NCI-H1694 (cell line): ENCODE data around the gene CTNNA3.

Experiments
- DNase-seq: peaks from one replicate; lab custom pipeline; 2025; lab: John Stamatoyannopoulos, UW

The CTNNA3 gene

DNA sequence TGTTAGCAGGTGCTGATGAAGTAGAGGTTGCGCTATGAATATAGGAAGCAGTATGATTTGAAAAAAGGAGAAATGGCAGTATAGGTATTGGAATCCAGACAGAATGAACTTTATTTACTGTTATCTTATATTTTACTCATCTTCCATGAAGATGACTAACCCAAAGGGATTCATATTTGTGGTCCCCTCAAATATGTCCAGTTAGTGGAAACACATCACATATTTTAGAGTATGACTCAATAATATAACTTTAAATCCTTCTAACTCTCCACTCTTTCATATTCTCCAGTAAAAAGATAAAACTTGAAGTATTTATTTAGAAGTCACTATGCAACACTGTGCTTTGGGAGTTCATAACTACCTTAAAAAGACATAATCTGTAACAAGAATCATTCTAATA is 1056.6 kb downstream of the CTNNA3 start:
- no peak for DNase-seq

DNA sequence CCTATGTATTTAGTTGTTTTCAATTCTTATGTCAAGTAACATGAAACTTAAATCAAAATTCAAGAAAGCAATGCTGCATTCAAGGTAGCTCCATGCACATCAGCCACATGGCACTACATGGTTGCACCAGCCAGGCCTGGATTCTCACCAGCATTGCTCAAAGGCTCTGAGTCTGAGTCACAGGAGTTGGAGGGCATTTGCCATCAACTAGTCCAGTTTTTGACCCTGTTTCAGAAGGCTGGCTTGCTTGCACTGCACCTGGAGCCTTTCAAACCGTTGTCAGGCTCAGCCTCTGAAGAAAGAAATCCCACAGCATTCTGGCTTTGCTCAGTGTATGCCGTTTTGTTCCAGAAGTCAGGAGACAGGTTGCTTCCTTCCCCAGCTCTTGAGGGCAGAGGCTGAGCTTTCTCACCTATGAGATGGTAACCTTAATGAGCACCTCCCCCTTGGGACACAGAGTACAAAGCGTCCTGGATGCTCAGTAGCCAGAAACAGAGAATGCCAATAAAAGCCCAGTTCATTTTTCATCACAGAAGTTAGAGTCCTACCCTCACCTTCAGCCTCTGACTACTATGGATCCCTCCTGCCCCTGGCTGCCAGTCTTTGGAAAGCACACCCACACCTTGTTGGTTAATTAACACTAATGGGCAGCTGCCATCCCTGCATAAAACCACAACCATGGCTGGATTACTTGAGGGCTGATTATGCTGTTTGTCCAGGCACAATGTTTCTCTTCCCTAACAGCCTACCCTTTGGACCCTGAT is 1058.5 kb downstream of the CTNNA3 start:
- no peak for DNase-seq

DNA sequence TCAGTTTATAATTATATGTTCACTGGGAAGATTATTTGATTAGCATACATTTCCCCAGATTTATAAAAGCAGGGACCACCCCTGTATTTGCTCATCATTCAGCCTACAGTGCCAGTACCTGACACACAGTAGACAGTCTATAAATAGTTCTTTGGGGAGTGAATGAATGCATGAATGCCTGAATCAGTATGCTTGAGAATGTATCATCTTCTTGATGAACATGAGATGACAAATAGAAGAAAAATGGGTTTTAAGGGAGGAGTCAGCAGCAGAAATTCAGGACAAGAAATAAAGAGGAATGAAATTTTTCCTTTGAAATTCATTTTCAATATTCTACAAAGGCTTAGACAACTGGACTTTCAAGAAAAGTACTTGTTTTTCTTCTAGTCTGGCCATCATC is 1066.0 kb downstream of the CTNNA3 start:
- no peak for DNase-seq

DNA sequence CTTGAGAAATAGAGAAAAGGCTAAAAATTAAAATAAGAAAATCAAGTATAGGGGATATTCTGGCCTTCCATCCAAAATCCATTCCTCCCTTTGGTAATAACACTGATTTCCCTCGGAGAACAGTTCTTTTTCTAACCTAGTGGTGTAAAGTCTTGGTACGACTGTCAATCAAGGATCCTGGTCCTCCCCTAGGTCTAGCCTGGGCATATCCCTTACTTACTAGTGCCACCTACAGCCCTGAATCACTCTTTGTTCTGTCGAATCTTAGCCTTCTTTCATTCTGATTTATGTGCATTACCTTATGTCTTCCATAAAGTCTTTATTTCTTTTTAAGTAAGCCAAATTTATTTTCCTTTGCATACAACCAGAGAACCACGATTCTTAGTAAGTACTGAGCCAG is 1068.8 kb downstream of the CTNNA3 start:
- no peak for DNase-seq

DNA sequence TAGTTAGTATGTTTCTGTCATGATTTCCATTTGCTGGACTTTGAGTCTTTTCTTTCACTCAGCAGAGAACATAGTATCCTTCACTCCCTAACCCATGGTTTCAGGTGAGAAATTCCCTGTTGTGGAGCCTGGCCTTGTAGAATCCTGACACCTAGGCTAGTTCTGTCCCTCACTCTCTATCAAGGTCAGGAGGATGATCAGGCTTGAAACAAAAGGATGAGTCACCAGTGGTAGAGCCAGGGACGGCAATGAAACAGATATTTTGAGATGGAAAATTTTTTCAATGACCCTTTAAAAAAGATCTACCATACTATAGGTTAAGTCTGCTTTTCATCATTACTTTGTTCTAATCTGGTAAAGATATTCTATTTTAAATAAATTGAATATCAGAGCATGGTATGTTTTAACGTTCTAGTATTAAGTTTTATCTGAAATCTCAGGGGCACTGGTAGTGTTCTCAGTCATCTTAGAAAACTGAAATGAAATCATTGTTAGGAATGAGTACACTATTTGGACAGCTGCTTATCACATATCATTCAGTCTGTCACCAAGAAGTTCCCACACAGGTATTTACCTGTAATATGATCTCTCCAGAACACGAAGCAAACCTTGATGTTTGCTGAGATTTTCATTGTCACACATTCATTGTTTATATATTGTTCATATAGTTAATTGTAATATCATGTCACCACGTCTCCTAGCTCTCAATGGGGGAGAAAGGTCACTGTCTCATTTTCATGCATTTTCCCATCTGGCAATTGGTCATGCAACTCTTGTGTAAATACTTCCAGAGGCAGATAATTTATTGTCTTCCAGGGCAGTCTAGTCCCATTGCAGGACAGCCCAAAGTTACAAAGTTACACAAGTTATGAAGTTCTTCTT is 1070.0 kb downstream of the CTNNA3 start:
- DNase-seq: no peak

DNA sequence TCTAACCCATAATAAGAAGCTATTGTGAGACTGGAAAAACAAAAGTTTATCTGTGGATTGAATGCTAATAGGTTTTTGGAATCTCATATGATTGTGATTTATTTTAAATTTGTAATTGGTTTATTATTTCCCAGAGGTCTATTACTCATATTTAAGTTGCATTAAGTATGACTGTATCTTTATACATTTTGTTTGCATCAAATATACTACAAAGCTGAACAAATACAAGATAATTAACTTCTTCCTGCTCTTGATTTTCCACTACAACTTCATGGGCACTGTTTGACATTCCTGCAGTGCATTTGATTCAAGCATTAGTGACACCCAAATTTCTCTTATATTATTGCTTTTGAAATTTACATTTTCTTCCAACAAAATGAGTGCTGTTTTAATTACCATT is 1073.9 kb downstream of the CTNNA3 start:
- DNase-seq: no peak

DNA sequence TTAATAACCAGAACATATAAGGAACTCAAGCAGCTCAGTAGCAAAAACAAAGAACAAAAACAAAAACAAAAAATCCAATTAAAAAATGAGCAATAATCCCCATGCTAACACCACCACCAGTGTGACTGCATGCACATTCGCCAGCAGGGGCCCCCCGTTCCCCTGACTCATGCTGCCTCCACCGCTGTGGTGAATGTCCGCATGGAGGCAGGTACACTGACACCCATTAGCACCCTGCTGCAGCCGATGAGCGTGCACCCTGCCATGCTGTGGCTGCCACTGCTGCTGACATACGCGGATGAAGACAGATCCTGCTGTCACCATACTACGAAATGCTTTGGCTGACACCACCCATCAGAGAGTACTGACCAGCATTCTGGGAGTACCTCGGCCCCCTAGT is 1091.8 kb downstream of the CTNNA3 start:
- DNase-seq: no peak

DNA sequence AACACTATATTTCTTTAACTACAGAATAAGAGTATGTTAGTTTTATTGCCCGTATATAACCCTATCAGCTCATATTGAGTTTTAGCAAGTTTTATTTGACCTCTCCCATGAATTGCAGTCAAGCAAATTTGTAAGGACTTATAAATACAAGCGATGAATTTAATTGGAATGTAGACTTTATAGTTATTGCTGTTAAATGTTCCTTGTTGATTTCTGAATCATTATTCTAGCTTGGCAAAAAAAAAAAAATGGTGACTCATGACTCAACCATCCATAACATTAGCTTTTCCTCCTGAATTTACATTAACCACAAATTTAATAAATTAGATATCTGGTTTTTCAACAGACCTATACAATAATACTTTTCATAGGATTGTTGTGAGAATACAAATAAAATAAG is 1104.1 kb downstream of the CTNNA3 start:
- DNase-seq: no peak

DNA sequence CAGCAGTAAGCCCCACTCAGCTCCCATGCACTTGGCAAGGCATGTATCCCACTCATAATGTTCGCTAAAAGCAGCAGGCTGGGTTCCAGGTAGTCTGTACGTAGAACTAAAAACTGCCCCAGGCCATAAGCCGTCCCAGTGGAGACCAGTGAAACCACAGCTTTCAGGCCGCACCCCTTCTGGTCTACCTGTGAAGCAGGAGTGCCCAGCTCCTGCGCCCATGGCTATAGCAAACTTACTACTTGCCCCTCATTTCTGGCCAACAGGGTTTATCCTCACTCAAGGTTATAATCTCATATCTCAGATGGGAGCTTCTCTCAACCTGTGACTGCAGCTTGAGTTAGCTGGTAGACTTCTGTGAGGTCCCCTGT is 1108.3 kb downstream of the CTNNA3 start:
- no peak for DNase-seq

DNA sequence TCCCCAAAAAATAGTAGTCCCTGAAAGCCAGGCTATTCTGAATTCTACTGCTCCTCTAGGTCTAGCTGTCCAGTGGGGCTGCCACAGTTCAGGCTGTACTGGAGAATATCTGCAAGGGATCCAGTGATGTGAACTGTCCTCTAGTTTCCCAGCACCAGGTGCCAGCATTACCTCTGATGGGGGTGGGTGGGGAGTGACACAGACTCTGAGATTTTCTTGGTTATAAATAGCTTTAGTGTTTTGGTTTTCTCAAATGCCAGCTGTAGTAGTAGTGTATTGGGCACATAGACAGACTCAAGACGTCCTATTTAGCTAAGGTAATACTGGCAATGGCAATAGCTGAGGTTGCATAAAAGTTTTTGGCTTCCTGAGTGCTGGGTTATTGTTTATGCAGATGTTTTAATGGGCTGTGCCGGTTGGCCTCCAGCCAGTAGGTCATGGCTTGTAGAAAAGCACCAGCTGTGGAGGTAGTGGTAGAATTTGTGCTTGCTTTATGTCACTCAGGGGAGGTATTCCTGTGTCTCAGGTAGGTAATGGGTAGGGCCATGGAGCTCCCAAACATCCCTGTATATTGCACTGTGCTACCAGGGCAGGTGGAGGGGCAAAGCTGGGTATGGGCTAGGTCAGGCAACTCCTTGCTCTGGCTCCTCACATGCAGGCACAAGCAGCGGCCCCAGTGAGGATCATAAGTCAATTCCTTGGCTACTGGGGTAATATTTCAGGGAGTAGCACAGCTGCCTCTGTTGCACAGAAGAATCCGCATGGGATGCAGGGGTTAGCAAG is 1108.9 kb downstream of the CTNNA3 start:
- no peak for DNase-seq

DNA sequence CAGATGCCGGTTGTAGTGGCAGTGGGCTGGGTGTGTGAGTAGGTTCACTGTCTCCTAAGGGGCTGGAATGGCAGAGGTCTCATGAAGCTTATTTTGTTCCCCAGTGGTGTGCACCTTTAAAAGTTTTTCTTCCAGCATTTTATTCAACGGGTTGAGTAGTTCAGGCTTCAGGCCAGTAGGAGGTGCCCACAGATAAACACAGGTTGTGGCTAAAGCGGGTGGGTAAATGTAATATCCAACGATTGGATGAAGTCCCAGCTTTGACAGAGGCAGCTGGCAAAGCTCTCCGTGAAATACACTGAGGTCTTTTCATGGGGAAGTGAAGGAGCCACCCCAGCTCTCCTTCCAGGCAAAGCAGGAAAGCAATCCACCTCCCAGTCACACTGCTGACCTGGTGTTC is 1109.9 kb downstream of the CTNNA3 start:
- no peak for DNase-seq

DNA sequence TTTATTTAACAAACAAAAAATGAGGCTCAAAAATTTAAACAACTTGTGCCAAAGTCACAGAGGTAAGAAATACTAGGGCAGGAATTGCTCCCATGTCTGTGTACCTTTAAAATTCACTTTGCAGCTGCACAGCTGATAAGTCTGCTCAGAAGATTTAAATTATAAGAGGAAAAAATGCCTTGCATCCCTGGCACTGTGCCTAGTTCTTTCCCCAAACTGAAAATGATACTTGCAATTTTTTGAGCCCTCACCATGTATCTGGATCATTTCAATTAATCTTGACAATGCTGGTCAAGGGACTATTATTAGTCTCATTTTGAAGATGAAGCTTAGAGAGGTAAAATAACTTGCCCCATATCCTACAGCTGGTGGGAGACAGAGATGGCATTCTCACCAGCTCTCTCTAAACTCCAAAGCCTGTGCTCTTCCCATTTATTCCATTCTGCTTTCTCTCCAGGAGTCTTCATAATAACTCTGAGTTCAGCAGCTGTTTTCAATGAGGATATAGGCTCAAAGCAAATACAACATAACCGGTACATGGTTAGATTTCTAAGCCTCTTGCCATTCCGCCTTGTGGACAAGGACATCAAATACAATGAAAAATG is 1120.6 kb downstream of the CTNNA3 start:
- no peak for DNase-seq

DNA sequence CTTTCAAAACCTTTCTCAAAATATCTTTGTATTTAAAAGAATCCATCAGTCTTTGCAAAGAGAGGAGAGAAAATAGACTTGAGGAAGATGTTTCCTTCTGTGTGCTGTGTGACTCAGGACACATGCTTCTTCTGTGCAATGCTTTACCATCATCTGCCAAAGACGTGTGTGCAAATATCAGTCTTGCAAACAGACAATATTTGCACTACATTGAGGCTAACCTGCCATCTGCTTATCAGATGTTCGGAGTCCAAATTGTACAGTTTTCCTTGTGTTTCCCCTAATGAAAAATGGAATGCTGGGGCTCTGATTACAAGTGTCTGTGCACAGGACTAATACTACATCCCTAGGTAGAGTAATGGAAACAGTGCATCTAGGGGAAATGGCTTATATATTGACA is 1123.3 kb downstream of the CTNNA3 start:
- DNase-seq: no peak

DNA sequence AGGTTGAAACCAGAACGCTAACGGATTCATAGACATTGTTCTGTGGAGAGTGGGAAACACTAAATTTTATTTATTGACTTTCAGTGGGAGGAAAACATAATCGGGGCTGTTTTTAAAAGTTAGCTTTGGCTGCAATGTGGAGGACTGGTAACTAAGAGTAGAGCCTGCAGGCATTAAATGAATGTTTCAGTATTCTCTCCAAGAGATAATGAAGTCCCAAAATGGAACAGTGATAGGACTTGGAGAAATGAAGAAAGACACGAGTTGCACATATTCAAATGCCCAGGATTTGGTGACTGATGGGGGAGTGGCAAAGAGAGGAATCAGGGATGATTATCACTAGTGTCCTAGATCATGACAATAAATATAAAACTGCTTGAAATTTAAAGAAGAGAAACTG is 1130.0 kb downstream of the CTNNA3 start:
- DNase-seq: no peak

DNA sequence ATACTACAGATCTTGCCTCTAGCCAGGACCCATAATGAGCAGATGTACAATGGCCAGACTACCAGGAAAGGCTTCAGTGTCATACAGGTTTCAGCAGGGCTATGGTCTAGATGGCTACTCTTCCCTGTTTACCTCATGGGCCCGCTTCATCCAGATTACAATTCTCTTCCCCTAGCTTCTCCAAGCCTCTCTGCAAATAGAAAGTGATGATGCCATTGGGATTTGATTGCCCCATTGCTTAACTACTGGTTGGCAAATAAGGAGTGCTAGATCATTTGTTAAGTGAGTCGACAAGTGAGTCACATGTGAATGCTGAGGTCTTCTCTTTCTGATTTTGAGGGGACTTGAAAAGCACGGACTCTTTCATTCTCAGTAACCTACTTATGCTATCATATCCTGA is 1131.7 kb downstream of the CTNNA3 start:
- DNase-seq: no peak

DNA sequence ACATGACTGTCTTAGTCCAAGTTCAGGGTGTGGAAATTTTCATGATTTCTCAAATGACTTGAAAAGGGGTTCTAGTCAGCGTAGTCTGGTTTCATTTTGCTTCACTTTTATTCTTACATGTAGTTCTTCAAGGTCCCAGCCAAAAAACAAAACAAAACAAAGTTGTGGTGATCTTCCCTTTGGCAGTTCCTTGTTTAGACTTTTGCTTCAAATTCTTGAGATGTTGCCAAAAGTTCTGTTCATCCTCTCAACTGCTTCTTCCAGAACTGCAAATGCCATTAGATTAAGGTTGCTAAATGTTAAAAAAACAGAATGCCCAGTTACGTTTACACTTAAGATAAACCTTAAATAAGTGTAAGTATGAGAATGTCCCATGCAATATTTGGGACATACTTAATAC is 1140.9 kb downstream of the CTNNA3 start:
- DNase-seq: no peak

DNA sequence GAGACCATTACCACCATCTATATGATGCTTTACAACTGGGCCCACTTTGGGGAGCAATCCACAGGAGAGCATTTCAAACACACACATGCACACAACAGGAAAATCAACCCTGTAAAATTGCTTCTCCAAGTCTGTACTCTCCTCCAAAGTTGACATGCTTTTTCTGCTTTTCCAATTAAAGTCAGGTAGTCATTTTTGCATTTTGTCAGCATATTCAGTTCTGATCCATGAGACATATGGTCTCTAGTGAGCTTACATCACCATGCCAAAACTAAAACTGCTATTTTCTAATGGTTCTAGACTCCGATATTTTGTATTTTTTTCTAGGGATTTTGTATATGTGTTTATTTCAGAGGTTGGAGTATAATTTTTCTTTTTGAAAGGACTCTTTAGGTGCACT is 1143.7 kb downstream of the CTNNA3 start:
- DNase-seq: no peak

DNA sequence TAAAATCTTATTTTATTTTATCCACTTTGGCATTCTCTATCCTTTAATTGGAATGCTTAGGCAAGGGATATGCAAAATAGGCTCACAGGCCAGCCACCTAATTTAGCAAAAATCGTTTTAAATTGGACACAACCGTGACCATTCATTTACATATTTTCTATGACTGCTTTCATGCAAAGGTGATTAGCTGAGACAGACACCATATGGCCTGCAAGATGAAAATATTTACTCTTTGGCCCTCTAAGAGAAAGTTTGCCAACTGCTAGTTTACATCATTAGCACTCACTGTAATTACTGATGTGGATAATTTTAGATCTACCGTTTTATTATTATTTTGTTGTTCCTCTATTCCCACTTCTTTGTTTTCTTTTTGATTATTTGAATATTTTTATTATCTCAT is 1145.6 kb downstream of the CTNNA3 start:
- DNase-seq: no peak

DNA sequence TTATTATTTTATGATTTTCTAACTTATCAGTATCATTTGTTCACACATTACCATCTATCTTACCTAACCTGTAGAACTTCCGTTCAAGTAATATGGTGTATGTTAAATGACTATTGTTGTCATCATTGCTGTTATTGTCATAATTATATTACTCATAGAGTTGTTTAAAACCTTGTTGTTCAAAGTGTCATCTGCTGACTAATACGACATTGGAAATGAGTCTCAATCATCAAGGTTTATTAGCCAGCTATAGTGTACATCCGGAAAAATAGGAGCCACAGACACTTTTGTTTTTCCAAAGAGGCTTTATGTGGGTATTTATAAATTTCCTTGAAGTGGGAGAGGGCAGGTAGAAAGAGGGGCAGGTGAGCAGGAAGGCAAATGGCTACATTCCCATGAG is 1157.1 kb downstream of the CTNNA3 start:
- no peak for DNase-seq

DNA sequence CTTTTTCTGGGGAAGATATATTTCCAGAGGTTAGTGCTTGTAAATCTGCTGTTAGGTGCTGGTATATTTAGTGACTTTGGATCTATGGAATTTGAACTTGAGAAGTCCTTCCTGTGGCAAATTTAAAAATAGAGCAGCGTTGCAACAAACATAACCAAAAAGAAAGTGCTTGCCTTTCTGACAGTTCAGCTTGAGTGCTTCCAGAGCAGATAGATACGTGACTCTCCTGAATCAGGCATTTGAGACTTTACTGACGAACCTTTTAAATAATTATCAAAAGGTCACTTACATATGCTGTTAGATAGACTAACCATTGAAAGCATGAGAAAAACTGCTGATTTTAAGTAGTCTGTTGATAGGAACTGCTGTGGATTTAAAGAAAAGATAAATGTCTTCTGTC is 1157.6 kb downstream of the CTNNA3 start:
- no peak for DNase-seq

DNA sequence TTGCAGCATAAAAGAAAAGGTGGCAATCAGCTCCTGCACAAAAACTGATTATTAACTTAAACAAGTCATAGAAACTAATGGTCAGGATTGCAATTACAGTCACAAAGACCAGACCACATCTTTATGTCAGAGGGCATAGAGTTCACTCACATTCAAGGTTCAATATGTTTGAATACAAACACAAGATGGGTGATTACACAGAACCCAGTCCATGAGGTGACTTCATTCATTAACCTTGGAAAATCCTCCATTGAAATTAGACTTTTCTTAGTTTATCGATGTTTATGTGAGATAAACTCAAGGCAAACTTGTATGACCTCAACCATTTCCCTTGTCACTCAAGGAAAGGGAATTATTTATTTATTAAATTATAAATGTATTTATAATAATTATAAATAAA is 1158.8 kb downstream of the CTNNA3 start:
- no peak for DNase-seq

DNA sequence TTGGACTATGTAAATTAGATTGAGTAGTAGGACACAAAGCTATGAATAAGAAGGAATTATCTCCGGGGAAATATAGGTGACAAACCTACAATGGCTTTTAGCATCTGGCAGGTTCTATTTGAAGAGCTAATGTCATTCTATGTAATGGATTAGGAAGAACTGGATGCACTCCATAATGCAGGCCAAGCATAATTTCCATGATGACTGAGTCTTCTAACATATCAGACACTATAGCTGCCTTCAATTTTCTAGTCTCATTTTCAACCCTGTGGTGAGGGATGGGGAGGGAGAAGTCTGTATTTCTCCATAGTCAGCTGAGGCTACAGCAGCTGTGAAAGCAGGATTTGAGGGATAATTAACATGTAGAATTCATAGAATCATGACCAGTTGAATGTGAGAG is 1160.6 kb downstream of the CTNNA3 start:
- no peak for DNase-seq
